Parathyroid adenoma (tissue), 2 donors: ENCODE results near the gene RFC3.

Source experiments
- H2AFZ ChIP-seq: fragments of 300-600 bp; sonication (generic); one replicate; pipeline ENCODE4 v1.7.0; 2017; ENCODE audit warnings: antibody characterized with exemption, mild to moderate bottlenecking
- H3K27ac ChIP-seq: fragments of 300-600 bp; sonication (generic); one replicate; pipeline ENCODE4 v1.7.0; 2017
- H3K27me3 ChIP-seq: fragments of 300-600 bp; sonication (generic); one replicate; pipeline ENCODE4 v1.7.0; 2017; ENCODE audit warnings: low read length; ENCODE audit not compliant: control insufficient read depth, insufficient read depth
- H3K36me3 ChIP-seq: fragments of 300-600 bp; sonication (generic); one replicate; pipeline ENCODE4 v1.7.0; 2017; ENCODE audit warnings: low read length; ENCODE audit not compliant: control insufficient read depth, insufficient read depth
- H3K4me1 ChIP-seq: fragments of 300-600 bp; sonication (generic); one replicate; pipeline ENCODE4 v1.7.0; 2017; ENCODE audit warnings: control low read depth
- H3K4me2 ChIP-seq: fragments of 300-600 bp; sonication (generic); one replicate; pipeline ENCODE4 v1.7.0; 2017; ENCODE audit warnings: low read length
- H3K4me3 ChIP-seq: fragments of 300-600 bp; sonication (generic); one replicate; pipeline ENCODE4 v1.7.0; 2017; ENCODE audit warnings: low read depth, low read length
- H3K79me2 ChIP-seq: fragments of 300-600 bp; sonication (generic); one replicate; pipeline ENCODE4 v1.7.0; 2017; ENCODE audit warnings: control low read depth
- H3K9ac ChIP-seq: fragments of 300-600 bp; sonication (generic); one replicate; pipeline ENCODE4 v1.7.0; 2017; ENCODE audit warnings: mild to moderate bottlenecking
- H3K9me3 ChIP-seq: fragments of 300-600 bp; sonication (generic); one replicate; pipeline ENCODE4 v1.7.0; 2017; ENCODE audit warnings: low read length; ENCODE audit not compliant: control insufficient read depth
- CTCF ChIP-seq: fragments of 300-600 bp; sonication (generic); IDR thresholded peaks from one replicate; pipeline ENCODE4 v1.7.0; 2017; ENCODE audit warnings: antibody characterized with exemption, mild to moderate bottlenecking
- donor health status: primary hyperparathyroidism.

The RFC3 gene

GRCh38 chr13:33872005-33872351 lies 54.0 kb downstream of the RFC3 start:
- Histone ChIP-seq H3K9ac (no peak overlapping the region), H3K27ac (no peak overlapping the region), H3K4me2 (no peak overlapping the region), H2AFZ (no peak overlapping the region), H3K4me1 (no peaks in the 10 kb centered on the region), H3K4me3 (no peak overlapping the region), H3K36me3 (no peaks in the 10 kb centered on the region), H3K79me2 (no peaks in the 10 kb centered on the region), H3K27me3 (no peaks in the 10 kb centered on the region), H3K9me3 (no peaks in the 10 kb centered on the region)
- TF ChIP-seq CTCF: no peak

DNA sequence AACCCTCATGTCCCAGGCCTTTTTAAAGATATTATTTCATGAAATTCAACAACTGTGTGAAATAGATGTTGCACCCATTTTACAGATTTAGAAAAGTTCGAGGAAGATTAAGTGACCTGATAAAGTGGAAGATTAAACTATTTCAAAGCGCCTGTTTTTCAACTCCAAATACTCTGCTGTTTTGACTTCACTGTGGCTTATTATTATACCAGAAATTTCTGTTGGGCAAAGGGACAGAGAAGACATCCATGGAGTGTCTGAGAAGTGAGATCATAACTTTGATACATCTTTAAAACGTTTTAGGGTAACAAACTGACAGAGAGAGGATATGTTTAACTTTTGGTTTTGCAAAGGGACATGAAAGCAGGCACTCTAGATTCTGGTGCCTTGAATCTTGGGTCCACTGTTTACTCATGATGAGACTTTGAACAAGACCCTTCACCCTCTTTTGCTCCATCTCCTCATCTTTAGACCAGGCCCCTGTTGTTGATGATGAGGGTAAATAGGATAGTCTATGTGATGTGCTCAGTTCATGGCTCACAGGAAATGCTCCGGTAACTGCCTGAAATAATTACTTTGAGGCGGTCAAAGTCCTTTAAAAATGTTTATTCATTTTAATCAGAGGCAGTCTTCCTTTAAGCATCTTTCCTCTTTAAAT lies 55.4 kb downstream of the RFC3 start:
- Histone ChIP-seq H3K9ac (no peak overlapping the region), H3K4me1 (no peaks in the 10 kb centered on the region), H3K9me3 (no peaks in the 10 kb centered on the region), H2AFZ (no peak overlapping the region), H3K36me3 (no peaks in the 10 kb centered on the region), H3K79me2 (no peaks in the 10 kb centered on the region), H3K27ac (no peak overlapping the region), H3K4me3 (no peak overlapping the region), H3K4me2 (no peak overlapping the region), H3K27me3 (no peaks in the 10 kb centered on the region)
- no peak for TF ChIP-seq CTCF

DNA sequence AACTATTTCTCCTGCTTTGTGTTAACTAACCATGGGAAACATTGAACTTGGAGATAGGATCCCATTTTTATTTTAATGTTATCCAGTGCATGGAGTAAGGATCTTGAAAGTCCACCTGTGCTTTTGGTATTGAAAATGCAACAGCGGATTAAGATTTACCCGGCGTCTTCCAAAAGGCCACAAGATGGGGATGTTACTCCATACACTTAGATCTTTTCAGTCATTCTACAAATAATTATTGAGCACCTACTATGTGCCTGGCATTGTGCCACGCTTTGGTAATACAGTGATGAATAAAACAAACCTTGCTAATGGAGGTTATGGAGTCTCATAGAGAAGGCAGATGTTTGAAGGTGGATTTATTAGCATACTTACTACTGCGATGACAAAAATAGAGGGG lies 56.9 kb downstream of the RFC3 start:
- Histone ChIP-seq H3K4me2 (no peak overlapping the region), H3K27ac (no peak overlapping the region), H2AFZ (no peak overlapping the region), H3K9me3 (no peaks in the 10 kb centered on the region), H3K27me3 (no peaks in the 10 kb centered on the region), H3K79me2 (no peaks in the 10 kb centered on the region), H3K4me3 (no peak overlapping the region), H3K36me3 (no peaks in the 10 kb centered on the region), H3K9ac (no peak overlapping the region), H3K4me1 (no peaks in the 10 kb centered on the region)
- no peak for TF ChIP-seq CTCF

DNA sequence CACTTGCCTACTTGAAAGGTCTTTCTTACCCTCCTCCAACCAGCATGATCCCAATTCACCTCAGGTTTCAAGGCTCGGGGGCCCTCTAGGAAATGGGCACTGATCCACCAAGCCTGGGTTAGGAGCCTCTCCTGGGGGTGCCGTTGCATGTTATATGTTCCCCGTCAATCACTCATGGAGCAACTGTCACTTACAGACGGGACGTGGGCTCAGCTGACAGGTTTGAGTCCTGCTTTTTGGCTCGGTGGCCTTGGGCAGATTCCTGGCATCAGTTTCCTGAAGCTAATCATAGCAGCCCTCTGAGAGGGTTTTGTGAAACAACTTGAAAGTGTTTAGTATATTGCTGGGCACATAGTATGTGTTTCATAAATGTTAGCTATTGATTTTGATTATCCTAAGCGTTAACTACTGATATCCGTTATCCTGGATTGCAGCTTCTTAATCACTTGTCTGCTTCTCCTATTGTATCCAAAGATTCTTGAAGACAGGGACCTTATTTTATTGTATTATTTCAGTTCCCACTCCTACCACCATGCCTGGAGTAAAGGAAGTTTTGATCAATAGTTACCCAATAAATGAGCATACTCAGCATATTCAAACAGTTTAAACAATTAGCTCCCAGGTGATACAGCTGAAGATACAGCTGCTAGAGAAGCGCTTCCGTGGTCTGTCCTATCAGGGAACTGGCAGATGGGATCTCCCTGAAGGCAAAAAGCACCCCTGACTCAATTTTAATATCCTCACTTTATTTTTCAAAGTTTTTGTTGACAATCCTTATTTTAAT lies 57.9 kb downstream of the RFC3 start:
- no peaks in the 10 kb centered on the region for H3K4me1 ChIP-seq
- no peaks in the 10 kb centered on the region for H3K27me3 ChIP-seq
- no peaks in the 10 kb centered on the region for H3K79me2 ChIP-seq
- no peak overlapping the region for H3K4me3 ChIP-seq
- H3K36me3 ChIP-seq: no peaks in the 10 kb centered on the region
- H2AFZ ChIP-seq: no peak overlapping the region
- no peak overlapping the region for H3K27ac ChIP-seq
- H3K9me3 ChIP-seq: no peaks in the 10 kb centered on the region
- no peak overlapping the region for H3K9ac ChIP-seq
- no peak for TF ChIP-seq CTCF
- no peak overlapping the region for H3K4me2 ChIP-seq
